Muscle of back (tissue), 13 donors: ENCODE data around the gene C1S. TPM values are rescaled to one million over a fixed set of nuclear protein-coding genes. Genes with fewer than 3 reads are reported as not detected.
A peak's percentile ranks its signal among the peaks of the same experiment; 100 is the strongest.
"Not testable (repeated sequence)": the region's sequence is repeated elsewhere in the genome, so short reads cannot be mapped to it uniquely, and the experiment has no call there.

ENCODE experiments used
- DNase-seq, 3 donors: peaks; one replicate each; pipeline versions ENCODE4 v3.0.0 to v3.0.0-alpha.2; 2013
- long read RNA-seq, 9 donors: transcript quantifications; one replicate each; lab custom pipeline, GENCODE V29; 2026
- polyA plus RNA-seq, 10 donors: library from polyadenylated mRNA; unstranded; fragments of 120-200 nt; gene quantifications; one replicate each; pipeline ENCODE4 v1.2.1, GENCODE V29; 2013; ENCODE audit not compliant: insufficient read length in 10 of 10

The C1S gene
- polyA plus RNA-seq: 100 to 1,000 TPM in 2 of 10 donors, 10 to 100 TPM in 8; 65.9 to 107 (median 83.6) TPM
- long read RNA-seq, donor 1, transcript C1S-201 (12 exons, 2,972 nt): major isoform, 13 of 57 reads
- long read RNA-seq, donor 1, partial matches to known transcripts: 43 of 57 reads
- long read RNA-seq, donor 1, other reads (novel, unspliced or antisense): 0 of 57 reads
- long read RNA-seq, donor 2, partial matches to known transcripts: 38 of 43 reads
- long read RNA-seq, donor 2, other reads (novel, unspliced or antisense): 0 of 43 reads
- long read RNA-seq, donor 3: 0 reads
- long read RNA-seq, donor 4, transcript C1S-202 (12 exons, 2,635 nt): minor isoform, 5 of 35 reads
- long read RNA-seq, donor 4, transcript C1S-201 (12 exons, 2,972 nt): major isoform, 8 of 35 reads
- long read RNA-seq, donor 4, partial matches to known transcripts: 19 of 35 reads
- long read RNA-seq, donor 4, other reads (novel, unspliced or antisense): 0 of 35 reads
- long read RNA-seq, donor 5, transcript C1S-201 (12 exons, 2,972 nt): major isoform, 16 of 44 reads
- long read RNA-seq, donor 5, partial matches to known transcripts: 25 of 44 reads
- long read RNA-seq, donor 5, other reads (novel, unspliced or antisense): 0 of 44 reads
- long read RNA-seq, donor 6, transcript C1S-201 (12 exons, 2,972 nt): major isoform, 14 of 68 reads
- long read RNA-seq, donor 6, transcript C1S-202 (12 exons, 2,635 nt): minor isoform, 5 of 68 reads
- long read RNA-seq, donor 6, partial matches to known transcripts: 42 of 68 reads
- long read RNA-seq, donor 6, other reads (novel, unspliced or antisense): 6 of 68 reads
- long read RNA-seq, donor 7, partial matches to known transcripts: 22 of 29 reads
- long read RNA-seq, donor 7, other reads (novel, unspliced or antisense): 0 of 29 reads
- long read RNA-seq, donor 8, partial matches to known transcripts: 16 of 23 reads
- long read RNA-seq, donor 8, other reads (novel, unspliced or antisense): 0 of 23 reads
- long read RNA-seq, donor 9, partial matches to known transcripts: 0 of 2 reads
- long read RNA-seq, donor 9, other reads (novel, unspliced or antisense): 0 of 2 reads

GRCh38 chr12:7060353-7060954 lies at the start of gene C1S:
C1S (plus strand) TSS chr12:7060718; CDS start chr12:7061913, 1,195 bp downstream.
- DNase-seq: peak; percentile 90 to 95 (median 95)

DNA sequence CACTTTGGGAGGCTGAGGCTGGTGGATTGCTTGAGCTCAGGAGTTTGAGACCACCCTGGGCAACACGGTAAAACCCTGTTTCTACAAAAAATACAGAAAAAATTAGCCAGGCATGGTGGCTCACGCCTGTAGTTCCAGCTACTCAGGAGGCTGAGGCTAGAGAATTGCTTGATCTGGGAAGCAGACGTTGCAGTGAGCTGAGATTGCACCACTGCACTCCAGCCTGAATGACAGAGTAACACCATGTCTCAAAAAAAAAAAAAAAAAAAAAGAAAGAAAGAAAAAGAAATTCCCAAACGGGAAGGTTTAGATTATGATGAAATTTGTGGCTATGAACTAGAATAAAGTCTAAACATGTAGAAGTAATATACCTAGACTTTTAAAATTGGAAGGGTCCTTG lies 49.1 kb upstream of the C1S start:
- DNase-seq: not testable (repeated sequence)

- DNase-seq: no peak
Measured at GRCh38 chr12:7012024-7012607, 48.4 kb upstream of the C1S start.

GRCh38 chr12:7013101-7013500 lies 47.4 kb upstream of the C1S start:
- DNase-seq: no peak

- DNase-seq: no peak
Measured at GRCh38 chr12:7015555-7016370, 44.8 kb upstream of the C1S start.

- DNase-seq: peak in 1 of 3 donors; percentile 5
Measured at GRCh38 chr12:7016958-7017571, 43.5 kb upstream of the C1S start.

GRCh38 chr12:7017870-7018349 lies 42.6 kb upstream of the C1S start:
- DNase-seq: no peak

DNA sequence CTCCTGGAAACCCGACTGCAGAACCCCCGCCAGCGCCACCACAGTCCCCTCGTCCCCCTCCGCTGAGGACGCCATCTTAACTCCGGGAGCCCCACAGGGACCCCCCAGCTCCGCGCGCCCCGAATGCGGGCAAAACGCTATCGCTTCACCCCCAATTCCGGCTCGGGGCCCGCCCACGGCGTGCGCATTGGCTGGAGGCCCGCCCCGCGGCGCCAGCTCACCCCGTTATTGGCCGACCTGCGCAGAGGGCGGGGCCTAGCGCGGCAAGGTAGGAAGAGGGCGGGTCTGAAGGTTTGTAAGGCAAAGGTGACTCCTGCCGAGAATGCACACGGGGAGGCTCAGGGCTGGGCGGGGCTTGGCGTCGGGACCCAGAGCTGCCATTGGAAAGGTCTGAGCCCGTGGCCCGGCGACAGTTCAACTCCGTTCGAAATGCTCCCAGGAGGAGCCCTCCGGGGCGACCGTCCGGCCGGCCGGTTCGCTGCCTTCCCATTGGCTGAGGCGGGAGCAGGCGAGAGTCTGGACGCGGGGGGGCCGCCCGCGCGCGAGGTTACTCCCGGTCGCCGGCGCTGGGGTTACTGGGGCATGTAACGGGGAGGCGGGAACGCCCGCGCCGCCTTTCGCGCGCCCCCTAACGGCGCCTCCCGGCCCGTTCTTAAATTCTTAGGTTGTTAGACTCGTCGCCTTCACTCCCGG lies 42.0 kb upstream of the C1S start, which contains the start of gene LPCAT3:
Gene LPCAT3 (minus strand): TSS at position 127 of the 693 bp plus-strand sequence. CDS start 52 bp downstream, at position 75.
- DNase-seq: peak; percentile 94 to 98 (median 96)

GRCh38 chr12:7019043-7019569 lies 41.4 kb upstream of the C1S start:
- DNase-seq: peak in 1 of 3 donors; percentile 5

GRCh38 chr12:7021956-7022355 lies 38.6 kb upstream of the C1S start:
- no peak for DNase-seq

GRCh38 chr12:7023114-7023513 lies 37.4 kb upstream of the C1S start:
- no peak for DNase-seq

GRCh38 chr12:7026854-7027253 lies 33.7 kb upstream of the C1S start:
- DNase-seq: no peak

GRCh38 chr12:7031306-7031705 lies 29.2 kb upstream of the C1S start:
- DNase-seq: no peak

GRCh38 chr12:7032990-7033389 lies 27.5 kb upstream of the C1S start:
- no peak for DNase-seq

DNA sequence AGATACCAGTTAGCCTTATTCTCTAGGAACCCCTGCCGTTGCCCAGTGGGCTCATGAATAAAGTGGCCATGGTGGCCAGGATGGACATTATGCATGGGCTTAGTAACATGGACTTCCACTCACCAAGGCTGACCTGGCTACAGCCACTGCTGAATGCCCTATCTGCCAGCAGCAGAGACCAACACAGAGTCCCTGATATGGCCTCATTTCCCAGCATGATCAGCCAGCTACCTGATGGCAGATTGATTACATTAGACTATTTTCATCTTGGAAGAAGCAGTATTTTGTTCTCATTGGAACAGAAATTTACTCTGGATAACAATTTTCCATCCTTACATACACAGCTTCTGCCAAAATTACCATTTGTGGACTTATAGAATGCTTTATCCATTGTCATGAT lies 26.1 kb upstream of the C1S start:
- no peak for DNase-seq

DNA sequence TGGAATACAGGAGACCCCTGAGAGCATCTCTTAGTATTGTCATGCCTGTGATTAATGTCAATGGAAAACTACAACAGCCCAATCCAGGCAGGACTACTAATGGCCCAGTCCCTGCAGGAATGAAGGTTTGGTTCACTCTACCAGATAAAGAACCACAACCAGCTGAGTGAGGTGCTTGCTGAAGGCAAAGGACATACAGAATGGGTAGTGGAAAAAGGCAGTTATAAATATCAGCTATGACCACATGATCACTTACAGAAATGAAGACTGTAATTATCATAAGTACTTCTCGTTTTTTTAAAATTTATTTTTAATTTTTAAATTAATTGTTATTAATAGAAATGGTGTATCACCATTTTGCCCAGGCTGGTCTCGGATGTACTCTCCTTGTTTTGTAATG lies 25.1 kb upstream of the C1S start:
- DNase-seq: no peak

- DNase-seq: not testable (repeated sequence)
Measured at GRCh38 chr12:7037411-7037810, 23.1 kb upstream of the C1S start.

DNA sequence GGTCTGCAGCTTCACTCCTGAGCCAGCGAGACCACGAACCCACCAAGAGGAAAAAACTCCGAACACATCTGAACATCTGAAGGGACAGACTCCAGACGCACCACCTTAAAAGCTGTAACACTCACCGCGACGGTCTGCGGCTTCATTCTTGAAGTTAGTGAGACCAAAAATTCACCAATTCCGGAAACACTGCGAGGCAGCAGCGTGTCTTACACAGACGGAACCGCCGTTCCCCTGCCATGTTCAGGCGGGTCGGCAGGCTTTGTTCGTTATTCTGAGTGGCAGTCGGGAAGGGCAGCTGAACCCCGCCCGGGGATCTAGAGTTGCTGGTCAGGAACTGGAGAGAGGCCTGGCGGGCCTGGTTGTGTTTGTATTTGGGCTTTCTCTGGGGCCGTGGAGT lies 21.9 kb upstream of the C1S start:
- DNase-seq: no peak

GRCh38 chr12:7039403-7039802 lies 21.1 kb upstream of the C1S start:
- DNase-seq: no peak
